Cardiac septum (tissue), 1 donor: ENCODE data around the gene WDR18. TPM values are rescaled to one million over a fixed set of nuclear protein-coding genes. Genes with fewer than 3 reads are reported as not detected.
A peak's percentile ranks its signal among the peaks of the same experiment; 100 is the strongest.

Source experiments
- DNase-seq: peaks from one replicate; pipeline ENCODE4 v3.0.0-alpha.2; 2020; ENCODE audit warnings: low spot score
- intact Hi-C: fragments of 100-400 bp; cut with DNase I; formaldehyde crosslinking; loops from one replicate; pipeline ENCODE4 v1.14.0; 2022
- total RNA-seq: library from RNA; stranded (reverse); fragmentation: NEBNext Ultra II Directional; extraction: Animal tissue kit (Norgen Biotek cat#: 25700); gene quantifications from one replicate; pipeline ENCODE4 v1.2.1, GENCODE V29; 2021
- donor health status: DM: no; HTN: no; CAD: no.

The WDR18 gene
- total RNA-seq, 1 donor from 2014 or later = 17.6 TPM

DNA sequence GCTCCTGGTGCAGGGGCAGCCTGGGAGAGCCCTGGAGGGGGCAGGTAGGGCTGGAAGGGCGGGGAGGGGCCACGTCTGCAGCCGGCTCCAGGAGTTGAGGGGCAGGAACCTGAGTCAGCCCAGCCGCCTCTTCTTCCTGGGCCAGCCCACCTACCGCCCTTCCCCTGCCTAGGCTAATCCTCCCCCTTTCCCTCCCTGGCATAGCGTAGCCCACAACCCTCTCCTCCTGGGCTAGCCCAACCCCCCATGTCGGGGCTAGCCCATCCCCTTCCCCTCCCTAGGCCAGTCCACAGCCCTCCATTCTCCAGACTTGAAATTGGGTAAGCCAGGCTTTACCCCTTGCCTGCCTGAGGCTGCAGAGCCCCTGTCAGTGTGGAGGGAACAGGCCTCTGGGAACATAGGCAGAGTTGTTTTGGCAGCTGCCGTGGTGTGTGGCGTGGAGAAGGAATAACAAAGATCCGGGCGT, 20.6 kb upstream of the WDR18 start:
- DNase-seq = no peak
- intact Hi-C loops = no loop called here

DNA sequence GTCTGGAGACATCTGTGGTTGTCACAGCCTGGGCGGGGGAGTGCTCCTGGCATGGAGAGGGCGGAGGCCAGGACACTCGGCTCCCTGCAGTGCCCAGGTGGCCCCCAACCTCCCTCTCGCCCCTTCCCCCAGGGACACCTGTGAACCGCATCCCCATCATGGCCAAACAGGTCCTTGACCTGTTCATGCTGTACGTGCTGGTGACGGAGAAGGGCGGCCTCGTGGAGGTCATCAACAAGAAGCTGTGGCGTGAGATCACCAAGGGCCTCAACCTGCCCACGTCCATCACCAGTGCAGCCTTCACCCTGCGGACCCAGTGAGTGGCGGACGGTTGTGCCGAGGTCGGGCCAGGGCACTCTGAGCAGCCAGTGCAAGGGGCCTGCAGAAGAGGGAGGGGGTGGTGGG, 20.0 kb upstream of the WDR18 start:
- no peak for DNase-seq
- intact Hi-C loops = no loop called here

DNA sequence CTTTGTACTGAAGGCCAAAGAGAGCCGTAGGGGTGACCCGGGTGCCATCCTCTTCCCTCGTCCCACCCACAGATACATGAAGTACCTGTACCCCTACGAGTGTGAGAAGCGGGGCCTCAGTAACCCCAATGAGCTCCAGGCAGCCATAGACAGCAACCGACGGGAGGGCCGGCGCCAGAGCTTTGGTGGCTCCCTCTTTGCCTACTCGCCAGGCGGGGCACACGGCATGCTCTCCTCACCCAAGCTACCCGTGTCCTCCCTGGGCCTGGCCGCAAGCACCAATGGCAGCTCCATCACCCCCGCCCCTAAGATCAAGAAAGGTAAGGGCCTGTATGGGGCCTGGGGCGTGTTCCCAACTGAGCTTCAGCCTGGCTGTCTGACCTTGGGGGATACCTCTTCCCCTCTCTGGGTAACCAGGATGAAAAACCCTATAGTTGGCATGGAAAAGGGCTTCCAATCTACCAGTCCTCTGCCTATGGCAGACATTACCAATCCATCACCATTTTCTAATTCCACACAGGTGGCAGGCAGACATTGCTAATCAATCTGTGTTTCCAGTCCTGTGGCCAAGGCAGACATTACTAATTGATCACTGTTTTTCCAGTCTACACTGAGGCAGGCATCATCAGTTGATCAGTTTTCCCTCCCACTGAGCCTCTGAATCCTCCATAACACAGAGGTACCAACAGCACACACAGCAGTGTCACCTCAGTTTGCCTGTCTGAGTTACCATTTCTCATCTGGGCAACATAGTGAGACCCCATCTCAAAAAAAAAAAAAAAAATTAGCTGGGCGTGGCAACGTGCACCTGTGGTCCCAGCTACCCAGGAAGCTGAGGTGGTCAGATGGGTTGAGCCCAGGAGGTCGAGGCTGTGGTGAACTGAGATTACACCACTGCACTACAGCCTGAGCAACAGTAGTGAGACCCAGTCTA, 19.1 kb upstream of the WDR18 start:
- intact Hi-C loops = no loop called here
- DNase-seq = no peak

DNA sequence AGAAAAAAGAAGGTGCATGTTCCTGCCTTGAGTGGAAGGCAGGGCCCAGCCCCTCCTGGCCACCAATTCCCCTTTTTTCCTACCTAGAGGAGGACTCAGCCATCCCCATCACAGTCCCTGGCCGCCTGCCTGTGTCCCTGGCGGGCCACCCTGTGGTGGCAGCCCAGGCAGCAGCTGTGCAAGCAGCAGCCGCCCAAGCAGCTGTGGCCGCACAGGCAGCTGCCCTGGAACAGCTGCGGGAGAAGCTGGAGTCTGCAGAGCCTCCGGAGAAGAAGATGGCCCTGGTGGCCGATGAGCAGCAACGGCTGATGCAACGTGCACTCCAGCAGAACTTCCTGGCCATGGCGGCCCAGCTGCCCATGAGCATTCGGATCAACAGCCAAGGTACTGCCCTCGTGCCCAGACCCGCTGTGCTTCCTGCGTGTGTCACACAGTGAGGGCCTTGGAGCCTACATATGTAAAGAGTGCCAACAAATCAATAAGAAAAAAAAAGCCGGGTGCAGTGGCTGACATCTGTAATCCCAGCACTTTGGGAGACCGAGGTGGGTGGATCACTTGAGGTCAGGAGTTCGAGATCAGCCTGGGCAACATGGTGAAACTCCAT, 17.6 kb upstream of the WDR18 start:
- intact Hi-C loops = no loop called here
- DNase-seq = no peak

DNA sequence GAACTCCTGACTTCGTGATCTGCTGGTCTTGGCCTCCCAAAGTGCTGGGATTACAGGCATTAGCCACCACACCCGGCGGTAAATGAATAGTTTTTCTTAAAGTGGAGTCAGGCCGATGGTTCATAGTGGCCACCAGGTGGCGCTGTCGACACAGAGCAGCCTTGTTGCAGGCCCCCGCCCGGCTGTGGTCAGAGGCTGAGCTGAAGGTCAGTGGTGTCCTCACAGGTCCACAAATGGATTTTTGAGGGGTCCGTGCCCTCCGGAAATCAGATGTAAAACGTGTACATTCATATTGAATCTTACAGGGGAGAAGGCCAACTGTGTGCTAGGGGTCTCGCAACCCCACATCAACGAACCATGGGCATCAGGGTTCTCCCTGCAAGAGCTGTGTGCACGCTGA, 13.4 kb upstream of the WDR18 start:
- no peak for DNase-seq
- intact Hi-C loops = no loop called here

DNA sequence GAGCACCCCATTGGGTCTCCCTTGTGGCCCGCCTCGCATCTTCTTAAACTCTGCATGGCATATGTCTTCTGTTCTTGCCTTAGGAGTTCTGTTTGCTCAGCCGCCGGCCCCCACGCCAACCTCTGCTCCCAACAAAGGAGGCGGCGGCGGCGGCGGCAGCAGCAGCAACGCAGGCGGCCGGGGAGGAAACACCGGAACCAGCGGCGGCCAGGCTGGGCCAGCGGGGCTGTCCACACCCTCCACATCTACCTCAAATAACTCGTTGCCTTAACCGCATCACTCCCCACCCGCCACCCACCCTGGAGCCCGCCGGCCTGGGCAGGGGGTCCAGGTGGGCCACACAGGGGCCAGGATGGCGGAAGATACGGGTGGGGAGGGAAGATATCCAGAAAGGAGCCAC, 12.3 kb upstream of the WDR18 start:
- no peak for DNase-seq
- intact Hi-C loops = no loop called here

DNA sequence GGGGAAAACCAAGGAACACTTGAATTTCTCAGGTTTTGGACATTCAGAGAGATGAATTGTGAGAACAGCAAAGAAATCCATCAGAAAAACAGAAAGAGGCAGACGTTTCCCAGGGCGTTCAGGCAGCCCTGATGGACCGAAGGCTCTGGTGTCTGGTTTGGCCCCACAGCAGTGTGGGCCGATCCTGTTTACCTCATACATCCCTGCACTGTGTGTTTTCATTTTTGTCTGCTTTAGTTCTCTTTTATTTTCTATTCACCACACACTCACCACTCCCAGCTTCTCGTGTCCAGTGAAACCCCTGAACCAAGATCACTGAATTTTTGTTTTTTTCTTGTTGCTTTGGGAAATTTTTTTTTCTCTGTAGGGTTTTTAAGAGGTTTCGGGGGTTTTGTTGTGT, 11.9 kb upstream of the WDR18 start:
- intact Hi-C loops = no loop called here
- DNase-seq = no peak

DNA sequence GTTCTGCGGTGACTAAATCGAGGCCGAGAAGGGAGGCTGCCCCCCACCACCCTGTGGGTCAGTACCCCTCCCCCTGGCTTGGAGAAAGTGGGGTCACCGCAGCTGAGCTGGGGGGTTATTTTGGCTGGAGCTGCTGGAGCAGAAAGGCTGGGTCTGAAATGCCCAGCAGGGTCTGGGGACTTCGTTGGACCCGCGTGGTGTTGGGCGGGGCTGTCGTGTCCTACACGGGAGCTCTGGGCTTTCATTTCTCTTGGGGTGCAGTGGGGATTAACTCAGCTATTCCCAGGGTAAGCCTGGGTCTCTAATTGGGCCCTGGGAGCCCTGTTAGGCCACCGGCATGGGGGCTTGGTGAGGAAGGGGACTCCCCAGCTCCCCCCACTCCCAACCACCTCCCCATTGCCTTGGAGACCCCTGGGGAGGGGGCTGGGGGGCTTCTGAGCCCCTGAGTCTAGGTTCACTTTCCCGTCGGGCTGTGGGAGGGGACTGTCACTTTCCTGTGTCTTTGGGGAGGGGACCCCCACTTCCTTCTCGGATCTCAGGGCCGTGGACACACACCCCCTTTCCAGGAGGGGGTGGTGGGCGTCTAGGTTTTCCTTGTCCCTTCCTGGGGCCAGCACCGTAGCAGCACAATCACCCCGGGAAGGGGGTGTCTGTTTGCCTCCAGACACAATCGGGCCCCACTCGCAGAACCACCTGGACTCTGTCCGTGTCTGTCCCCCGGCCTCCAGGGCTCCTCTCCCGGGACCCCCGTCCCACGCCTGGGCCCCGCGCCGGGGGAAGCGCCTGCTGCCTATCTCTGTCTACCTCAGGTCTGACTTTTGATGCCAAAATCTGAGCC, 10.2 kb upstream of the WDR18 start:
- no peak for DNase-seq
- intact Hi-C loops = no loop called here

DNA sequence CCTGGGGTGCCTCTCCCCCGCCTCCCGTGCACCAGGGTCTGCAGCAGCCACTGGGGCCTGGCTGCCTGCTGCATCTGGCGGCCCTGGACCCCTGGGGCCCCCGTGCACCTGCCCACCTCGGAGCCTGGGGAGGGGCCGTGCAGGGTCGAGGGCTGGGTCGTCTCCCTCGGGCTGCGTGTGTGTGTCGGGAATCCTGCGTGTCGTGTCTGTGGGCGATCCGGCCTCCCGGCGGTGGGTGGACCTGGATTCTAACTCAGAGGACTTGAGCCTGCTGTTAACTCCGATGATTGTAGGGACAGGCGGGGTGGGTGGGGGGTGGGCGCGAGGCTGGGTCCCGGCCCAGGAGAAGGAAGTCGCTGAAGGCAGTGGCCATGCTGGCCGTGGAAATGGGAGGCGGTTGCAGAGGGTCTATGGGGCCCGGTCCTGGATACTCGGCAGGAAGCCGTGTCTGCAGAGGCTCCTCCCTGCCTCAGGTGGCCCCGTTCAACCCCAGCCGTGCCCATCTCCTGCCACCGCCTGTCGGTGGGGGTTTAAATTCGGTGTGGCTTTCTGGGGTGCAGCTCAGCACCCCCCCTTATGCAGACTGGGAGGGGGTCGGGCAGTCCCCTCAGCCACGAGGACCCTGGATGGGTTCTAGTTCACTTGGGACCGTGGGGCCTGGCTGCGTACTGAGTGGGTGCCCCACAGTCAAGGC, 9.4 kb upstream of the WDR18 start:
- intact Hi-C loops = no loop called here
- no peak for DNase-seq

DNA sequence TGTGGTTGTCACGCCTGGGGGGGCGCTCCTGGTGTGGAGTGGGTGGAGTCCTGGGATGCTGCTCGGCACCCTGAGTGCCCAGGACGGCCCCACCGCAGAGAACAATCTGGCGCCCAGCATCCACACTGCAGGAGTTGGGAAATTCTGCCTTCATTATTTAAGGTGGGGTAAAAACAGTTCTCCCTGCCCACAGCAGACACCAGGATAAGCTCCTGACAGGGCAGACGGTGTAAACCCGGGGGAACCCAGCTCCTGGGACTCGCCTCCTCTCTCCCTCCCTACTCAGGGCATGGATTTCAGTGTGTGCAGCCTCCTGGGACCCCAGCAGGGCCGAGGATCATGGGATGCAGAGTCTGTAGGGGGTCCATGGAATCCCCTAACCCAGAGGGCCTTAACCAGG, 7.7 kb upstream of the WDR18 start:
- DNase-seq = no peak
- intact Hi-C loops = no loop called here

DNA sequence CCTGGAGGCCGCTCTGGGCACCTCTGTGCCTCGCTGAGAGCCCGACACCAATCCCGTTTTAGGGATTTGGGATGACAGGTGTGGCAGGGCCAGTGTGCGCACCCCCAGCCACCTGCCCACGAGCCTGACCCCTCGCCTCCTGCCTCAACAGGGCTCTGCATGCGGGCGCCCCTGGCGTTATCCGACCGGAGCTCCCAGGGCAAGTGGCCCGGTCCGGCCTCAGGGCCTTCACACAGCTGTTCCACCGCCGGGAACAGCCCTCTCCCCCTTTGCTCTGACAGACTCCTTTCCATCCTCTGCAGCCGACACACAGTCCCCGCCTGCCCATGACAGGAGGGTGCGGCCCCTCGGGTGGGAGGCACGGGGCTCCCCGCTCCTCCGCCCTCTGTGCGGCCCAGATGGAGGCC, 7.1 kb upstream of the WDR18 start:
- intact Hi-C loops = no loop called here

DNA sequence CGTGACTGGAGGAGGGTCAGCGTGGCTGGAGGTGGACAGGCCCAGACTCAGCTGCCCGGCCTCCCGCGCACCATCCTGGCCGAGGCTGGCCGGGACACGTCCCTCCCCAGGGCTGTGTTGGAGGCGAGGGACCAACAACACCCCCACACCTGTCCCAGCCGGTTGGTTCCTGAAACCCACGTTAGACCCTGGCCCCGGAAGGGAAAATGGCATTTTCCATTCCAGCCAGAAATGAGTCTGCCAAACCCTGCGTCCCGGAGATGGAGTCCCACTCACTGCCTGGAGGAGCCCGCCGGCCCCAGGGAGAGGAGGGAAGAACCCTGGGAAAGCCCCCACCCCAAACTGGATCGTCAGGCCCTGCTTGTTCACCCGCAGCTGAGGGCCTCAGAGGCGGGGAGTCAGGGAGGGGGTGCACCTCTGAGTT, 4.8 kb upstream of the WDR18 start:
- no peak for DNase-seq
- intact Hi-C loops = no loop called here

More for the DNA sequence above, 7.1 kb upstream of the WDR18 start:
- DNase-seq = no peak

DNA sequence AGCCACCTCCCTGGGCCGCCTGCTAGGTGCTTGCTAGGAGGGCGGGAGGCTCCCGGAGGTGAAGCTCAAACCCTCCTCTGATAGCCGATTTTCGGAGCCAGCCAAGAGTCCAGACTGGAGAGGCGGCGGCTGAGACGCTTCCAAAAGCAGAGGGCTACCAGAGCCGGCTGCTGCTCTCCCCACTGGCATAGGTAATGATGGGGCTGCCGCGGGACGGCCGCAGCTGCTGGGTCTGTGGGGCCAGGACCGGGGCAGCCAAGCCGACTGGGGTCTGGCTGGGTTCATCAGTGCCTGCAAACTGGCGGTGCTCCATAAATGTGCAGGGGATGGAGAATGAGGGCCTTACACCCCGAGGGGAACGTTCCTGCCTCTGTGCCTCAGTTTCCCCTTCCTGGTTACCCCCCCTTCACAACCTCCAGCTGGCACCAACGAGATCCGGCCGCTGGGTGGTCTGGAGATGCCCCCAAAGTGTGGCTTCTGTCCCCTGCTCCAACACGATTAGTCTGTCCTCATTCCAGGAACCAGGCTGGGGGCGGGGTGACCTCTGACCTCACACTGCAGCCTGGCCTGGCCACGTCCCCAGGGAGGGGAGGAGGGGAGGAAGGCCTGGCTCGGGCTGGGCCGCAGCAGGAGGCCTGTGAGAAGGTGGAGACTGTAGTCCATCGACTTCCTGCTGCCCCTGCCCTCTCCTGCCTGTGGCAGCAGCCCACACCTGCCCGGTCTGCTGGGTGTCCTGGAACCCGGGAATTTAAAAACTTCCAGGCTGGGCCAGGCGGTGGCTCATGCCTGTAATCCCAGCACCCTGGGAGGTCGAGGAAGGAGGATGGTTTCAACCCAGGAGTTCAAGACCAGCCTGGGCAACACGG, 3.8 kb upstream of the WDR18 start:
- no peak for DNase-seq
- intact Hi-C loops = loop anchor here (5.0 kb wide), 2 partner anchors 123 to 208 kb away; partner anchors contain the start of gene CFD

DNA sequence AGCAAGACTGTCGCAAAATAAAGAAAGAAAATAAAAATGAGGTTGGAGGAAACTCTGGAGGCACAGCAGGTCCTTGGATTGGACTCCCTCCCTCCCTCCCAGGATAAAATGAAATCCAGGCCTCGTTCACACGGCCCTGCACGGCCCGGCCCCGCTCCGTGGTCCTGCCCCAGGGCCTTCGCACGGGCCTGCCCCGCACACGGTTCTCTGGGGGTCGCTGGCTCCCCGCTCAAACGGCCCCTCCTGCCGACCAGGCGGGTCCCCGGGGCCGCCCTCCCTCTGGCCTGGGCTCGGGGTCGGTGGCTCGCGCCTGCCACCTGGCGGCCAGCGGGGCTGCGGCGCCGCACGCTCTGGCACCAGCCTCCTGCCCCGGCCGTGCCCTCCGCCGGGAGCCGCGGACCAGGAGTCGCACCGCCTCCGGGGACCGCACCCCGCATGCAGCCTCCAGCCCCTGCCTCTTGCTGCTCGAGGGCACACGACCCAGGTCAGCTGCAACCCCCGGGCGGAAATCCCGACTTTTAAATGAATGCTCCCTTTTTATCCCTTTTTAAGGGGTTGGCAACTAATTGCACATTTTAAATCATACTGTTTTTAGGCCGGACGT, 1.5 kb upstream of the WDR18 start:
- peak; percentile 89 for DNase-seq
- intact Hi-C loops = loop anchor here (1.0 to 5.0 kb wide), 3 partner anchors 60 to 210 kb away; partner anchors contain the start of gene CFD

DNA sequence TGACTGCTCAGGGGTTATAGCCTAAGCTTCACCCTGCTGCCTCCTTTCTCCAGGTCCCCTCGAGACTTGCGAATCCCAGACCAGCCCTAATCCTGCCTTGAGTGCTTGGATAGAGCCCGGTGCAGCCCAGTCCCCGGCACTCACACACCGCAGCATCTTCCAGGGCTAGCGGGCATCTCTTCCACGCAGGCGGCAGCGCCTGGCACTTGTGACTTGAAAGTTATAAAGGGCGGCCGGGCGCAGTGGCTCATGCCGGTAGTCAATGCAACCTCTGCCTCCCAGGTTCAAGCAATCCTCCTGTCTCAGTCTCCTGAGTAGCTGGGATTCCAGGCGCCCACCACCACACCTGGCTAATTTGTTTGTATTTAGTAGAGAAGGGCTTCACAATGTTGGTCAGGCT, 1.9 kb downstream of the WDR18 start:
- no peak for DNase-seq
- intact Hi-C loops = no loop called here

DNA sequence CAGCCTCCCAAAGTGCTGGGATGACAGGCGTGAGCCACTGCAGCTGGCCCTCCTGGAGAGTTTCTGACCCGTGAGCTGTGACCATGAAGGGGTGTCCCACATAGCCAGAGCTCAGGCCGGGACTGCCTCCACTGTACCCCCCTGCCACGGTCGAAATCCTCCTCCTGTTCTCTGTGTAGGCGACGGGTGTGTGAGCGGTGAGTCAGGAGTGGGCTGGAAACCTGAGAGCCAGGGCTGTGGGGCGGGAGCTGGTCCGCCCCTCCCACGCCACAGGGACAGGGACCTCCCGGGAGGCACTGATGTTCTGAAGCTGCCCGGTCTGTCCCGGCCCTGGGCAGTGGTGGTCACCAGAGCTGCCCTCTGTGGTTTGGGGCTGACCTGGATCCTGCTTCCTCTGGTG, 3.9 kb downstream of the WDR18 start:
- no peak for DNase-seq
- intact Hi-C loops = no loop called here

DNA sequence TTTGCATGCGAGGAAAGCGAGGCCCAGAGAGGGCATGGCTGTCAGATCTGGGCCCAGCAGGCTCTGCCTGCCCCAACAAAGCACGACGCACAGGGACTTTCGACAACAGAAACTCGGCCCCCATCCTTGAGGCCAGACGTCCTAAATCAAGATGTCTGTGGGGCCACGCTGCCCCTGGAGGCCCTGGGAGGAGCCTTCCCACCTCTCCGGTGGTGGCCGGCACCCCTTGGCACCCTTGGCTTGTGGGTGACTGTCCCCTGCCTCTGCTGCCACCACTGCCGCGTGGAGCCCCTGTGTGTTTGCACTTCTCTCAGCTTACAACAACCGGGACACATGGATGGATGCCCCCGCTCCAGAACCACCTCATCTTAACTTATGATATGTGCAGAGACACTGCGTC, 4.4 kb downstream of the WDR18 start:
- no peak for DNase-seq
- intact Hi-C loops = no loop called here

DNA sequence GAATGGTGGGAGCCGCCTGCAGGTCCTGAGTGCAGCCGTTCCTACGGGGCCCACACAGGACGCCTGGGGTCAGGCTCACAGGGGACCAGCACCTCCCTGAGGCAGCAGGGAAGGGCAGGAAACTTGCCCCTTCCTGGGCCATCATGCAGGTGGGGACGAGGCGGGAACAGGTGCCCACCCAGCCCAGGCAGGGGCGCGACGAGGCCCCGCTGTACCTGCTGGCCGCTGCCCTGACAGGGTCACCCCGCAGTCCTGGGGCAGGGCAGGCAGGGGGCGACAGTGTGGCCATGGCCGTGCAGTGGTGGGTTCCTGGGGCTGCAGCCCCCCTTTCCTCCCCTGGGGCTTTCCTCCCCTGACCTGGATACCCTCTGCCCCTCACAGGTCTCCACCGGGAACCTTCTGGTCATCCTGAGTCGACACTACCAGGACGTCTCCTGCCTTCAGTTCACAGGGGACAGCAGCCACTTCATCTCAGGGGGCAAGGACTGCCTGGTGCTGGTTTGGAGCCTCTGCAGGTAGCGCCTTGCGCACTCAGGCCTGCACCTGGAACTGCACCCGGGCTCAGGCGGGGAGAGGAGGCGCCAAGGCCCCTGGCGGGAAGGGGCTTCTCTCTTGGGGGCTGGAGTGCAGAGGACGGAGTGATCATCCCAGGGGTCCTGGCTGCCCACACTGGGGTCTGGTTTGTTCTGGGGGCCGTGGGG, 5.4 kb downstream of the WDR18 start:
- DNase-seq = no peak
- intact Hi-C loops = no loop called here
